Adrenal gland (tissue), 5 donors: Measurements from ENCODE around the gene OPRL1.

Experiments used
- POLR2A ChIP-seq, 2 donors: fragments of 450-650 bp; IDR thresholded peaks; one replicate each; pipeline ENCODE4 v1.6.1; 2017; ENCODE audit warnings: antibody characterized with exemption in 2 of 2, mild to moderate bottlenecking in 2 of 2, moderate library complexity in 1 of 2
- TF ChIP-seq, protein P1 (sequence below), 6 experiments: fragments of 450-650 bp in 4 of 6; fragments of 200-600 bp in 2 of 6; sonication (generic) in 1 of 6; IDR thresholded peaks; 1 replicate in 5 of 6; 2 replicates in 1 of 6; pipeline versions ENCODE4 v1.5.1 to v1.8.0; 2016 to 2021; ENCODE audit warnings: antibody characterized with exemption in 6 of 6, mild to moderate bottlenecking in 2 of 6, moderate library complexity in 1 of 6
- donor health status: DM: no; HTN: no; CAD: no.

DNA sequence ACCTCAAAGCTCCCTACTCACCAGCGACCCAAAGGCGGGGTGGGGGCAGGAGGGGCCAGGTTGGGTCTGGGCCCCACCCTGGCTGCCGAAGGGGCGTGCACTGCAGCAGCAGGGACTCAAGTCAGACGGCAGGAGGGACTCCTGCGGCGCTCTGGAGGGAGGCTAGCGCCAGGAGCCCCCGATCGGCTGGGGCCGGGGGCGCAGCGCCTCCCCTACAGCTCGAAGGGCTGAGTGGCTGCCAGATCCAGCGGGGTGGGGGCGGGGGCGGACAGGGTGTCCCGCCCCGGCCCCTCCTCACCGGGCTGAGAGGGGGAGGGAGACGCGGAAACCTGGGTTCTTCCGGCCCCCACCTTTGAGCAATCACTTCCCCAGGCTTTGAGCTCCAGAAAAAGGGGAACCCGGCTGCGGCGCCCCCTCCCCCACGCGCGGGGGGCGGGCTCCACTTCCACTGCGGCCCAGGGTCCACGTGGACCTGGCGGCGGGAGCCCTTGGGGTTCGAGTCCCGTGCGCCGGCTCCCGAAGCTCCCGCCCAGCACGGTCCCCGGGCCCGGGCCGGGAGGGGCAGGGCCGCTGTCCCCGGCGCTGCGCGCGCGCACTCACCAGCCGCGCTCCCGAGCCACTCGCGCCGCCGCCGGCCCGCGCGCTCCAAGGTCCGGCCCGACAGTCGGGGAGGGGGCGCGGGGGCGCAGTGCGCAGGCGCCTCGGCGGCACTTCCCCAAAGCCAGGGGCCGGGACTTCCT lies 439 bp upstream of the OPRL1 start, which contains the start of gene RGS19:
- TF ChIP-seq, protein P1, sequence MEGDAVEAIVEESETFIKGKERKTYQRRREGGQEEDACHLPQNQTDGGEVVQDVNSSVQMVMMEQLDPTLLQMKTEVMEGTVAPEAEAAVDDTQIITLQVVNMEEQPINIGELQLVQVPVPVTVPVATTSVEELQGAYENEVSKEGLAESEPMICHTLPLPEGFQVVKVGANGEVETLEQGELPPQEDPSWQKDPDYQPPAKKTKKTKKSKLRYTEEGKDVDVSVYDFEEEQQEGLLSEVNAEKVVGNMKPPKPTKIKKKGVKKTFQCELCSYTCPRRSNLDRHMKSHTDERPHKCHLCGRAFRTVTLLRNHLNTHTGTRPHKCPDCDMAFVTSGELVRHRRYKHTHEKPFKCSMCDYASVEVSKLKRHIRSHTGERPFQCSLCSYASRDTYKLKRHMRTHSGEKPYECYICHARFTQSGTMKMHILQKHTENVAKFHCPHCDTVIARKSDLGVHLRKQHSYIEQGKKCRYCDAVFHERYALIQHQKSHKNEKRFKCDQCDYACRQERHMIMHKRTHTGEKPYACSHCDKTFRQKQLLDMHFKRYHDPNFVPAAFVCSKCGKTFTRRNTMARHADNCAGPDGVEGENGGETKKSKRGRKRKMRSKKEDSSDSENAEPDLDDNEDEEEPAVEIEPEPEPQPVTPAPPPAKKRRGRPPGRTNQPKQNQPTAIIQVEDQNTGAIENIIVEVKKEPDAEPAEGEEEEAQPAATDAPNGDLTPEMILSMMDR (IDR thresholded peaks at IDR 0.05) = no peak
- TF ChIP-seq POLR2A (IDR thresholded peaks at IDR 0.05) = no peak
